ENCODE measurements around the gene ZFP28. TPM values are rescaled to one million over a fixed set of nuclear protein-coding genes. Genes with fewer than 3 reads are reported as not detected.

Gene ZFP28
- polyA plus RNA-seq (ENCODE audit: insufficient read length in 4 of 4) = 10 to 100 TPM; 12.2 to 16.0 (median 15.1) TPM

DNA sequence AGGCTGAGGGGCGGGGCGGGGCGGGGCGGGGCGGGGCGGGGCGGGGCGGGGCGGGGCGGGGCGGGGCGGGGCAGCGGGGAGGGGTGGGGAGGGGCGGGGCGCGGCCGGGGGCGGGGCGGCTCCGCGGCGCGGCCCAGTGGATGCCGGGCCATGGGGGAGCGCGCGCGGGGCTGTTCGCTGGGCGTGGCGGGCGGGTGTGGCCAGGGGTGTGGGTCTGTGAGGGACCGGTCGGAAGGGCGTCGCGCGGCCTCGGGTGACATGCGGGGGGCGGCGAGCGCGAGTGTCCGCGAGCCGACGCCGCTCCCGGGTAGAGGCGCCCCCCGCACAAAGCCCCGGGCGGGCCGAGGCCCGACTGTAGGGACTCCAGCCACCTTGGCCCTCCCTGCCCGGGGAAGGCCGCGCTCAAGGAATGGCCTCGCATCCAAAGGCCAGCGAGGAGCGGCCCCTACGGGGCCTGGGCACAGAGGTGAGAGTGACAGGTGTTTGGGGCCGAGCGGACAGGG lies at the start of gene ZFP28:
TSS of gene ZFP28 (plus strand) at position 188 of the 503 bp plus-strand sequence. CDS start at position 259, 71 bp downstream.
- DNase-seq (ENCODE audit: low read depth in 4 of 4, low spot score in 3 of 4) = peak in 1 of 4 donors; percentile 50

DNA sequence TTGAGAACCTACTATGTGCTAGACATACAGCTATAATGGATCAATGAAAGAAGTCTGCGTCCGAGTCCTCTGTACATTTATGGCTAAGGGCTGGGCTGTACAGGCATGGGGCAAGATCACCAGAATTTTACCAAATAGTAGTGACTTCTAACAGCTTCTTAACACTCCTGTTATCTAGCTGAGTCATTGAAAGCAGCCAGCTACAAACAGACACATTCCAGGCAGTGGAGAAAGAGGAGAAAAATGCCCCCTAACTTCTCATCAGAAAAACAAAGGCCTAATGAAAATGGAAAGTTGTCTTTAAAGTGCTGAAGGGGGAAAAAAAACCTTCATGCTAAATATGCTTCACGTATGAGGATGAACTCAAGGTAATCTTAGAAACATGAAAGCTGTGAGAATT lies 47.3 kb upstream of the ZFP28 start:
- DNase-seq (ENCODE audit: low read depth in 4 of 4, low spot score in 3 of 4) = no peak

- DNase-seq (ENCODE audit: low read depth in 4 of 4, low spot score in 3 of 4) = no peak
These were observed 34.2 kb upstream of the ZFP28 start for GRCh38 chr19:56504581-56504980.

DNA sequence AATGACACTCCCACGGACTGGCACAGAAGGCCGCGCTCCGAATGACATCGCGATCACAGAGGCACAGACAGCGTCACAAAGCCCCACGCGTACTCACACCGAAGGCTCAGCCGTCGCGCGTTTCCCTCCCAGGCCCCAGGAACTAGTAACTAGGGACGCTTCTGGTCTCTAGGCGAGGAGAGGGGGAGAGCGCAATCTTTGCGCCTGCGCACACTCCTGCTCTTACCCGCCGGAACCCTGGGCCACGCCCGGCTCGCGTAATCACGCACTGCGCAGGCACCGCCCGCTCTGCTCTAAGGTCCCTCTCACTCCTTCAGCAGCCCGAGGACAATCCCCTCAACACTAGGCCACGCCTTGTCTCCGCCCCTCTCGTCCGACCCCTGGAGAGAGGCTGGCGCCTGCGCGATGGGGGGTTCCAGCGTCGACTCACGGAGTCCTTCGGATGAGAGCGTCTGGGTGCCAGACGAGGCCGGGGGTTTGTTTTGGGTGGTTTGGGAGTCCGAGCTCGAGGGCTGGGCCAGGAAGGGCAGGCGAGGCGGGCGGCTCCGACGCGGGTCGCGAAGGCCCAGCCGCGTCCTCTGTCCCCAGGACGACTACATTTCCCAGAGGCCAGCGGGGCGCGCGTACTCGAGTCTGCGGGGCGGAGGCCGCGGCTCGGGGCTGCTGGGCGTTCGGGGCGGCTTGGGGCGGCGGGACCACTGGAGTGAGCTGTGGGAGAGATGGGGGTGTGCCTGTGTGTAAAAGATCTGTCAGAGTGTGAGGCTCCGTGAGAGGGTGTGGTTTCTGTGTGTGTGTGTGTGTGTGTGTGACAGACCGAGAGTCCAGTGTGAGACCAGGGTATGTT lies 31.1 kb upstream of the ZFP28 start, which contains the start of gene ZNF471:
TSS of gene ZNF471 (plus strand) at position 410 of the 844 bp plus-strand sequence. CDS start 3,717 bp downstream, outside the sequence.
- DNase-seq (ENCODE audit: low read depth in 4 of 4, low spot score in 3 of 4) = peak; percentile 95 to 98 (median 96)

DNA sequence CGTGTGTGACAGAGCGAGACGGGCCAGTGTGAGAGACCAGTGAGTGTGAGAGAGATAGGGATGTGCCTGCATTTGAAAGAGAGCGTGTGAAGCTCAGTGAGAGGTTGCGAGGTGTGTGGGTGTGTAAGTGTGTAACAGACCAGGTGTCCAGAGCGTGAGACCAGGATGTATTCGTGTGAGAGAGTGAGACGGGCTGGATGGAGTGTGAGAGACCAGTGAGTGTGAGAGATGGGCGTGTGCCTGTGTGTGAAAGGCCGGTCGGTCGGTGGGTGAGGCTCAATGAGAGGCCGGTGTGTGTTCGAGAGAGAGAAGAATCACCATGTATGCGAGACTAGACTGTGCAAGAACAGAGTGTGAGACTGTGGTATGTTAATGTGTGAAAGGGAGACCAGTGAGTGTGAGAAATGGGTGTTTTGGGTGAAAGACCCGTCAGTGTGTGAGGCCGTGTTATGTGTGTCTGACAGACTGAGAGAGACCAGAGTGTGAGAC lies 30.4 kb upstream of the ZFP28 start:
- no peak for DNase-seq (ENCODE audit: low read depth in 4 of 4, low spot score in 3 of 4)

GRCh38 chr19:56525214-56525860 lies 13.4 kb upstream of the ZFP28 start:
- DNase-seq (ENCODE audit: low read depth in 4 of 4, low spot score in 3 of 4) = no peak

- DNase-seq (ENCODE audit: low read depth in 4 of 4, low spot score in 3 of 4) = no peak
These were observed 1.3 kb upstream of the ZFP28 start for GRCh38 chr19:56537442-56537841.

GRCh38 chr19:56538254-56538760 lies 441 bp upstream of the ZFP28 start:
- DNase-seq (ENCODE audit: low read depth in 4 of 4, low spot score in 3 of 4) = peak; percentile 77 to 93 (median 82)

DNA sequence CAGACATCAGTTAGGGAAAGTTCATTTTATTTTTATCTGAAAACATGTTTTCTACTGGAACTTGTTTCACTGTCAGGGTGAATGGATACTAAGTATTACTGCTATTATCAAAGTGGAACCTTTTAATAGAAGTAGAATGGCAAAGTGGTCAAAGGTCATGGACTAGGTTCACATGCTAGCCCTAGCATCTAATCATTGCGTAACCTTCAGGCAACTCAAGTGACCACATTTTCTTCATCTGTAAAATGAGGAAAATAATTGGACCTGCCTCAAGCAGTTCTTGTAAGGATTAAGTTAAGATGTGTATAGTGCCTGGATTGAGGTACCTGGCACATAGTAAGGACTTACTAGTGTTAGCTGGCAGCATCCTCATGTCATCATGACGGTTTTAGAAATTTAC lies 5.0 kb downstream of the ZFP28 start:
- no peak for DNase-seq (ENCODE audit: low read depth in 4 of 4, low spot score in 3 of 4)

GRCh38 chr19:56547535-56547934 lies 8.8 kb downstream of the ZFP28 start:
- no peak for DNase-seq (ENCODE audit: low read depth in 4 of 4, low spot score in 3 of 4)

- DNase-seq (ENCODE audit: low read depth in 4 of 4, low spot score in 3 of 4) = no peak
These were observed 15.6 kb downstream of the ZFP28 start for GRCh38 chr19:56554272-56554869.

DNA sequence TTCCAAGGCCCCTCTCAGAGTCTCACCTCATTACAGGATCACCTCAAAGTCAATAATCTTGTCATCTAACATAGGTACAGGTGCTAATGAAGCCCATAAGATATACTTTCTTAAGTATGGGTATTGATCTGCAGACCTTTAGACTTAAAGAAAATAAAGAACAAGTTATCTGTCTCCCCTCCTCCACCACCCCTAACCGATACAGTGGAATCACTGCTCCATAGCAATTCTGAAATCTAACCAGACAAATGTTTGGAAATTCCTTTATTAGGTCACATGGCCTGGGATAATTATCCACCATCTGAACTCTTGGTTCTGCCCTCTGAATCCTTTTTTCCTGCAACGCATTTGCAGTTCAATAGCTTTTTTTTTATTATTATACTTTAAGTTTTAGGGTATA lies 24.0 kb downstream of the ZFP28 start:
- DNase-seq (ENCODE audit: low read depth in 4 of 4, low spot score in 3 of 4) = no peak

DNA sequence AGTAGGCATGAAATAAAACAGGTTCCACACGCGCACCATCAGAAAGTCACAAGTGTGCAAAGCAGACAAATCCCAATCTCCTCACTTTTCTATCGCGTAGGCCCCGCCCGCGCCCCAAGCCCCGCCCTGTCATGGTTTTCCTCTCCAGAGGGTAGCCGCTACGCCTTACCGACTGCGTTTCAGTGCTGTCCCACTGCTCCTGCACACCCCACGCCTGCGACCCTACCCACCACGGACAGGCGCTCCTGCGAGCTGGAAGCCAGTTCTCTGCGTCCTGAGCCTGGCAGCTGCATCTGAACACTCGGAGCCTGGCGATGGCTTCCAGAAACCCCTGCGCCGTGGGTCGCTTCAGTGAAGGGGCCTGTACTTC lies 28.1 kb downstream of the ZFP28 start:
- peak in 2 of 4 donors; percentile 5 to 9 for DNase-seq (ENCODE audit: low read depth in 4 of 4, low spot score in 3 of 4)

DNA sequence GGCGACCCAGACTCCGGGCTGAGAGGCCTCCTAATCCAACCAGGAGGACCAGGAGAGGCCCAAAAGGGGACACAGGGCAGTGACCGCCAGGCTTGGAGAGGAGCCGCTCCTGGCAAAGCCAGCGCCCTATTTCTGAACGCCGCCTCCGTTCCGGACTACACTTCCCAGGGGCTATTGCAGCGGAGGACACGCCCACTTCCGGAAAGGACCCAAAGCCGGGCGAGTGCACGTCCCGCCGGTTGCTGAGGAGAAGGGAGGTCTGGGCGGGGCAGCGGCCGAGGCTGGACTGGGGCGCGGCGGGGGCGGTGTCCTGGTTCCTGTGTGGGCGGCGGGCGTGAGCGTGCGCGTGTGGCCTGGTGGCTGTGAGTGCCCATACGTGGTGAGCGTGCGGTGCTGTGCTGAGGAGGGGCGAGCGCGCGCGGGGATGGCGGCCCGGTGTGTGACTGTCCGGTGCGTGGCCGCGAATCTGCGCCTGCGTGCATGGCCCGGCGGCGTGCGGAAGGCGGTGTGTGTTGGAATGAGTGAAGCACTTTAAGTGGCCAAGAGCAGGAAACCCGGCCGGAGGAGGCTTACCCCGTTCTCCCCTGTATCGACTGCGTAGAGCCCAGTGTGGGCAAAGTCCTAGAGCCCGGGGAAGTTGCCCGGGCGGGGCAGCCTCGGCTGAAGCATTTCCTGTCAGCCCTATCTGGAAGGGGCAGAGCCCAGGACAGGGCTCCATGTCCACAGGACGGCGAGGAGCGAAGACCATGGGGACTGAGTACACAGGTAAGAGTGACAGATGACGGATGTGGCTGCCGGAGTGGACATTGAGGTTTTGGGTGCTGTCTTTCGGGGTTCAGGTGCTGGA lies 28.7 kb downstream of the ZFP28 start, which contains the start of gene ZNF470:
TSS of gene ZNF470 (plus strand) at position 195 of the 847 bp plus-strand sequence. CDS start 2,844 bp downstream, outside the sequence.
- peak; percentile 83 to 92 (median 87) for DNase-seq (ENCODE audit: low read depth in 4 of 4, low spot score in 3 of 4)

- DNase-seq (ENCODE audit: low read depth in 4 of 4, low spot score in 3 of 4) = no peak
These were observed 33.8 kb downstream of the ZFP28 start for GRCh38 chr19:56572589-56572988.

GRCh38 chr19:56573914-56574313 lies 35.2 kb downstream of the ZFP28 start:
- no peak for DNase-seq (ENCODE audit: low read depth in 4 of 4, low spot score in 3 of 4)

- no peak for DNase-seq (ENCODE audit: low read depth in 4 of 4, low spot score in 3 of 4)
These were observed 39.2 kb downstream of the ZFP28 start for GRCh38 chr19:56577719-56578602.

DNA sequence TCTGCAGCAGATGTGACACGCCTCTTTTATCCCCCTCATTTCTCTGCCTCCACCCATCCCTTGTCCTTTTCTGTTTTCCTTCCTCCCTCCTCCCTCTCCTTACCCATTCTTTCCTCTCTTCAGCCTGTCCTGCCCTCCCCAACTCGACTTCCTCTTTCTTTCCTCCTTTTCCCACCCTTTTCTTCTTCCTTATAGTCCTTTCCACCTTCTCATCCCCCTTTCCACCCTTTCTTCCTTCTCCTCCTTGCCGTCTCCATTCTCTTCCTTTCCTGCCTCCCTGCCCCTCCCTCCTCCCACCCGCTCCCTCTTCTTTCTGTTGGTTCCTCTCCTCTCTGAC lies 55.7 kb downstream of the ZFP28 start:
- DNase-seq (ENCODE audit: low read depth in 4 of 4, low spot score in 3 of 4) = no peak

Data from right renal pelvis (tissue), 4 donors.